SH-SY5Y (cell line): ENCODE results near the gene ZFP69.

Experiments
- GATA2 ChIP-seq: IDR thresholded peaks from 2 replicates; pipeline ENCODE4 v1.6.1; 2011; ENCODE audit warnings: mild to moderate bottlenecking, low read depth, low read length
- GATA3 ChIP-seq: IDR thresholded peaks from 2 replicates; pipeline ENCODE4 v1.6.1; 2011; ENCODE audit warnings: low read depth, mild to moderate bottlenecking, low read length, moderate library complexity

DNA sequence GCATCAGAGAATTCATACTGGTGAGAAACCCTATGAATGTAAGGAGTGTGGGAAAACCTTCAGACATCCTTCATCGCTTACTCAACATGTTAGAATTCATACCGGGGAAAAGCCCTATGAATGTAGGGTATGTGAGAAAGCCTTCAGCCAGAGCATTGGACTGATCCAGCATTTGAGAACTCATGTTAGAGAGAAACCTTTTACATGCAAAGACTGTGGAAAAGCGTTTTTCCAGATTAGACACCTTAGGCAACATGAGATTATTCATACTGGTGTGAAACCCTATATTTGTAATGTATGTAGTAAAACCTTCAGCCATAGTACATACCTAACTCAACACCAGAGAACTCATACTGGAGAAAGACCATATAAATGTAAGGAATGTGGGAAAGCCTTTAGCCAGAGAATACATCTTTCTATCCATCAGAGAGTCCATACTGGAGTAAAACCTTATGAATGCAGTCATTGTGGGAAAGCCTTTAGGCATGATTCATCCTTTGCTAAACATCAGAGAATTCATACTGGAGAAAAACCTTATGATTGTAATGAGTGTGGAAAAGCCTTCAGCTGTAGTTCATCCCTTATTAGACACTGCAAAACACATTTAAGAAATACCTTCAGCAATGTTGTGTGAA lies 14.0 kb upstream of the ZFP69 start:
- TF ChIP-seq GATA3 (no peak), GATA2 (no peak)
